HCT116 (cell line): Measurements from ENCODE around the gene AOC3.

Experiments
- CEBPB ChIP-seq: IDR thresholded peaks from 2 replicates; pipeline ENCODE4 v1.6.1; 2012; ENCODE audit warnings: low read depth
- EZH2 ChIP-seq: fragments of 200-600 bp; sonication (generic); IDR thresholded peaks from 2 replicates; pipeline ENCODE4 v1.6.1; 2017; ENCODE audit warnings: antibody characterized with exemption, mixed run types
- EZH2phosphoT487 ChIP-seq: fragments of 200-600 bp; IDR thresholded peaks from 2 replicates; pipeline ENCODE4 v1.6.1; 2018; ENCODE audit warnings: antibody characterized with exemption, borderline replicate concordance
- JUND ChIP-seq: IDR thresholded peaks from 2 replicates; pipeline ENCODE4 v1.6.1; 2012
- MAX ChIP-seq: IDR thresholded peaks from 2 replicates; pipeline ENCODE4 v1.6.1; 2012
- POLR2A ChIP-seq: IDR thresholded peaks from 2 replicates; pipeline ENCODE4 v1.7.0; 2011; ENCODE audit warnings: borderline replicate concordance; ENCODE audit not compliant: insufficient read depth, insufficient read length; ENCODE audit errors: extremely low read depth
- POLR2AphosphoS5 ChIP-seq: IDR thresholded peaks from 2 replicates; pipeline ENCODE4 v1.6.1; 2011; ENCODE audit warnings: mild to moderate bottlenecking, low read depth, low read length, moderate library complexity
- RAD21 ChIP-seq: IDR thresholded peaks from 2 replicates; pipeline ENCODE4 v1.6.1; 2012; ENCODE audit warnings: low read depth, mild to moderate bottlenecking
- SIN3A ChIP-seq: IDR thresholded peaks from 2 replicates; pipeline ENCODE4 v1.6.1; 2012; ENCODE audit warnings: low read depth
- SP1 ChIP-seq: IDR thresholded peaks from 2 replicates; pipeline ENCODE4 v1.6.1; 2012; ENCODE audit warnings: low read depth
- YY1 ChIP-seq: IDR thresholded peaks from 2 replicates; pipeline ENCODE4 v1.6.1; 2011; ENCODE audit warnings: low read length, low read depth, moderate library complexity, mild to moderate bottlenecking; ENCODE audit not compliant: insufficient replicate concordance; ENCODE audit errors: extremely low read depth
- ZBTB33 ChIP-seq: IDR thresholded peaks from 2 replicates; pipeline ENCODE4 v1.6.1; 2011; ENCODE audit warnings: mild to moderate bottlenecking, low read length, moderate library complexity; ENCODE audit not compliant: insufficient replicate concordance; ENCODE audit errors: extremely low read depth
- TF ChIP-seq, protein P1 (sequence below), 3 experiments: fragments of 200-600 bp in 1 of 3; sonication (generic) in 1 of 3; IDR thresholded peaks in 2 of 3; conservative IDR thresholded peaks in 1 of 3; 2 replicates each; pipeline ENCODE4 v1.5.1; 2012 to 2017; ENCODE audit warnings: low read depth in 2 of 3, low read length in 2 of 3, antibody characterized with exemption in 1 of 3, borderline replicate concordance in 1 of 3, control low read depth in 1 of 3, mild to moderate bottlenecking in 1 of 3, mixed read lengths in 1 of 3, mixed run types in 1 of 3, moderate library complexity in 1 of 3; ENCODE audit not compliant: insufficient read depth in 1 of 3

- no peak for TF ChIP-seq RAD21
- no peak for TF ChIP-seq POLR2AphosphoS5
- TF ChIP-seq POLR2A, result no peak
- TF ChIP-seq, protein P1, sequence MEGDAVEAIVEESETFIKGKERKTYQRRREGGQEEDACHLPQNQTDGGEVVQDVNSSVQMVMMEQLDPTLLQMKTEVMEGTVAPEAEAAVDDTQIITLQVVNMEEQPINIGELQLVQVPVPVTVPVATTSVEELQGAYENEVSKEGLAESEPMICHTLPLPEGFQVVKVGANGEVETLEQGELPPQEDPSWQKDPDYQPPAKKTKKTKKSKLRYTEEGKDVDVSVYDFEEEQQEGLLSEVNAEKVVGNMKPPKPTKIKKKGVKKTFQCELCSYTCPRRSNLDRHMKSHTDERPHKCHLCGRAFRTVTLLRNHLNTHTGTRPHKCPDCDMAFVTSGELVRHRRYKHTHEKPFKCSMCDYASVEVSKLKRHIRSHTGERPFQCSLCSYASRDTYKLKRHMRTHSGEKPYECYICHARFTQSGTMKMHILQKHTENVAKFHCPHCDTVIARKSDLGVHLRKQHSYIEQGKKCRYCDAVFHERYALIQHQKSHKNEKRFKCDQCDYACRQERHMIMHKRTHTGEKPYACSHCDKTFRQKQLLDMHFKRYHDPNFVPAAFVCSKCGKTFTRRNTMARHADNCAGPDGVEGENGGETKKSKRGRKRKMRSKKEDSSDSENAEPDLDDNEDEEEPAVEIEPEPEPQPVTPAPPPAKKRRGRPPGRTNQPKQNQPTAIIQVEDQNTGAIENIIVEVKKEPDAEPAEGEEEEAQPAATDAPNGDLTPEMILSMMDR (IDR thresholded peaks at IDR 0.05 in 2 of 3, conservative IDR thresholded peaks at IDR 0.05 in 1 of 3; ENCODE audit: borderline replicate concordance in 1 of 3, insufficient read depth in 1 of 3, low read depth in 2 of 3, low read length in 2 of 3), result no peak
- TF ChIP-seq JUND, result no peak
- TF ChIP-seq SIN3A, result no peak
- TF ChIP-seq EZH2phosphoT487, result no peak
- TF ChIP-seq ZBTB33, result no peak
- TF ChIP-seq EZH2, result no peak
- no peak for TF ChIP-seq SP1
- TF ChIP-seq MAX, result no peak
- no peak for TF ChIP-seq CEBPB
- no peak for TF ChIP-seq YY1
Observed at GRCh38 chr17:42865638-42866094, 14.7 kb downstream of the AOC3 start.
